Inflammatory macrophage treated with lipopolysaccharide for 4 hours (primary cell): ENCODE results near the gene CXCR5.

ENCODE experiments used
- DNase-seq: peaks from one replicate; pipeline ENCODE4 v3.0.0-alpha.2; 2020

Gene CXCR5

GRCh38 chr11:118929501-118930093 lies 45.9 kb downstream of the CXCR5 start:
- DNase-seq: peak; percentile 43

DNA sequence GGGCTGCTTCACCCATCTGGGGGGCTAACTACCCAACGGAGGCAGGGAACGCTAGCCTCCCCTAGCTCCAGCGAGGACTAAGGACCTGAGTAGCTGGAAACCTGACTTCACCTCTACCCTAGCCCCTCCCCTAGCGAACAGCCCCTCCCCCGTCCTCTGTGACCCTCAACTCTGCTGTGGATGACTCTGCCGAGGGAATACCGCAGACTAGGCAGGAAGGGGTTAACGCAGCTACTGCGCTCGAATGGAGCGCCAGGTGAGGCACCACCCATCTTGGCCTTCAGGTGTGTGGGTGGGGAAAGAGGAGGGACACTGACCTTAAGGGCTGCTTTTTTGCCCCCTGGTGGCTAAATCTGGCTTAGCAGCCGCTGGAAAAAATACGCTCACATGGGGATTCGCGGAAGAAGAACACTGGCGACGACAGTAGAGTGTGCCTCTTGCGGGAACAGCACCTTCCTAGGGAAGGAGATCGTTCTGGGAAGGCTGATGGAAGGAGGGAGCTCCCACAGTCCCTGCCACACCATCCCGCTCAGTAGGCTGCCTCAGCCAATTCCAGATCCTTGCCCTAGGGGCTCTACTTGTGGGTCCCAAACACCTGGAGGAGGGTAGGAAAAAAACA lies 46.5 kb downstream of the CXCR5 start:
- DNase-seq: peak; percentile 77

GRCh38 chr11:118931571-118931970 lies 47.9 kb downstream of the CXCR5 start:
- peak; percentile 33 for DNase-seq

- no peak for DNase-seq
These were observed 49.8 kb downstream of the CXCR5 start for GRCh38 chr11:118933486-118933885.

DNA sequence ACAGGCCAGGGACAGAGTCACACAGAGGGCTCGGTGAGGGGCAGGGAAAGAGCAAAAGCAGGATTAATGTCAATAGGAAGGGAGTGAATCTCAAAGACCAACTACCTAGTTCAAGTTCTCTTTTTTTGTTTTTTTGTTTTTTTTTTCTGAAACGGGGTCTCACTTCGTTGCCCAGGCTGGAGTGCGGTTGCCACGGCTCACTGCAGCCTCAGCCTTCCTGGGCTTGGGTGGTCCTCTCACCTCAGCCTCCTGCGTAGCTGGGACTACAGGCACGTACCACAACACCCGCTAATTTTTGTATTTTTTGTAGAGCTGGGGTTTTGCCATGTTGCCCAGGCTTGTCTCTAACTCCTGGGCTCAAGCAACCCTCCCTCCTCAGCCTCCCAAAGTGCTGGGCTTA lies 51.7 kb downstream of the CXCR5 start:
- DNase-seq: no peak

GRCh38 chr11:118938491-118939403 lies 55.1 kb downstream of the CXCR5 start:
- no peak for DNase-seq

DNA sequence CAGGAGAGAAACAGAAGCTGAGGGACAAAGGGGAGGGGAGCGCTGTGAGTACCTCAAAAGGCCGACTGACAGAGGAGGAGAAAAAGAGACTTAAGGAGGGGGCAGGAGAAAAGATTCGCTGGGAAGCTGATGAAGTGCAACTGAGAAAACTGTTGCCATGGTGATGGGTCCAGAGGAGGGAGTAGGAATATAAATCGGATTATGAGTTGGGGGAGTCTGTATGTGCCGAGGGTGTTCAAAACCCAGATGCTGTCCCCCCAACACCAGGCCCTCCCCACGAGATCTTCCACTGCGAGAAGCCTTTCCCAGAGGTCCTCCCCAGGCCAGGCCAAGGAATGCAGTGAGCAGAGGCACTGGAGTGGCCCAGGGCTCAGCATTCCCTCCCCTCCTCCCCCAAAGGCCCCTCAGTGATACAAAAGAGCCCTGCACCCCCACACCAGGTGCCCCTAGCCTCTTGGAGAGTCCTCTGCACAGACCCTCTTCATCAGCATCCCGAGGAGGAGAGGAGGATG lies 55.8 kb downstream of the CXCR5 start:
- no peak for DNase-seq

DNA sequence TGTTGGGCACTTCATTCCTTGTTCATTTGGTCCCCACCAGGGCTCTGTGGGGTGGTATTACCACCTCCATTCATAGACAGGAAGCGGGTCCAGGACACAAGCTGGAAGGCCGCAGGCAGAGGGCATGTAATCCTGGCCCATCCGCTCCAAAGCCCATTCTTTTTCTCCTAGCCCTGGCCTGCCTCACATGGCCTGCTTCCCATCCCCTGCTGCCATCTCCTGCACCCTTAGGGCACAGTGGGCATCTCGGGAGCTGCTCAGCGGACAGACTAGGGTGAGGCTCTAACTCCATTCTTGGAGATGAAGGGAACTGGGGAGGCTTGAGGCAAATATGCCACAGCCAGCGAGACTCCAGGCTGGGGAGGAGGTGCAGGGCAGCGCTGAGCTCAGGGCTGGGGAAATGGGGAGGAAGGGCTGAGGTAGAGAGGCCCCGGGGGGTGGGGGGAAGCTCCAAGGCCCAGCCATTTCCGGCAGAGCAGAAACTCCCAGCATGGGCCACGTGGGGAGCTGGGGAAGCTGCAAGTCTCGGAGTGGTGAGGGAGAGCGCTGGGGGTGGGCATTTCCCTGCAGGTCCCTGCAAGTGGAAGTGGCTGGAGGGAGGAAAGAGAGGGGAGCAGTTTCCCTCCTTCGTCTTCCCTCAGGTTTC lies 56.4 kb downstream of the CXCR5 start:
- peak; percentile 35 for DNase-seq

DNA sequence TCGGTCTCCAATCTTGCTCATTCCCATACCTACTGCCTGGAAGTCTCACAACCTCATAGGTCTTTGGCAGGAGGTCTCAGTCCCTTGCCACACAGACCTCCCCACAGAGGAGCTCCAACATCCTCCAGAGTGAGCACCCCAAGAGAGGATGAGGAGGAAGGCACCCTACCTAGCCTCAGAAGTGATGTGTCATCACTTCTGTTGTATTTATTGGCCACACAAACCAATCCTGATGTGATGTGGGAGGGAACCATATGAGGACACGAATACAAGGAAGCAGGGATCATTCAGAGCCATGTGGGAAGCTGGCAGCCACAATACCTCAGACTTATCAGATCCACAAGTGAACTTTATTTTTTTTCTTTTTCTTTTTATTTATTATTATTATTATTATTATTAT lies 63.4 kb downstream of the CXCR5 start:
- DNase-seq: no peak
